Testis (tissue), 3 donors: ENCODE results near the gene UTF1. TPM values are rescaled to one million over a fixed set of nuclear protein-coding genes. Genes with fewer than 3 reads are reported as not detected.

Source experiments
- DNase-seq: peaks from one replicate; pipeline ENCODE4 v3.0.0-alpha.2; 2019
- H3K27ac ChIP-seq, 2 donors: fragments of 200-600 bp; sonication (generic); one replicate each; pipeline ENCODE4 v1.5.1; 2019
- H3K27me3 ChIP-seq: fragments of 200-600 bp; sonication (generic); one replicate; pipeline ENCODE4 v1.5.1; 2019
- H3K36me3 ChIP-seq: fragments of 200-600 bp; sonication (generic); one replicate; pipeline ENCODE4 v1.5.1; 2017; ENCODE audit warnings: low read depth; ENCODE audit errors: missing control alignments
- H3K4me1 ChIP-seq: fragments of 200-600 bp; sonication (generic); one replicate; pipeline ENCODE4 v1.5.1; 2019
- H3K4me3 ChIP-seq, 2 donors: fragments of 200-600 bp; sonication (generic); one replicate each; pipeline ENCODE4 v1.5.1; 2017 to 2019
- H3K9me3 ChIP-seq: fragments of 200-600 bp; sonication (generic); one replicate; pipeline ENCODE4 v1.5.1; 2017
- POLR2A ChIP-seq: fragments of 450-650 bp; IDR thresholded peaks from one replicate; pipeline ENCODE4 v1.6.1; 2017; ENCODE audit warnings: antibody characterized with exemption, mild to moderate bottlenecking, moderate library complexity
- WGBS, 2 donors: methylation state at CpG; one replicate each; pipeline ENCODE4 v1.1.5; 2018; 5-methylcytosine and 5-hydroxymethylcytosine counted together
- intact Hi-C: fragments of 100-400 bp; cut with DNase I; formaldehyde crosslinking; loops from one replicate; pipeline ENCODE4 v1.15.1; 2023; ENCODE audit warnings: low total_unique reads
- polyA plus RNA-seq: library from polyadenylated mRNA; stranded (reverse); fragments of 350-450 nt; fragmentation: Illumina TruSeq; extraction: RNeasy Lipid Tissue Mini Kit (QIAGEN cat#74804); gene quantifications from one replicate; pipeline ENCODE4 v1.2.3, GENCODE V29; 2014; ENCODE audit warnings: low read depth, low replicate concordance; ENCODE audit not compliant: insufficient read depth
- total RNA-seq, 2 donors: library from RNA; depleted of rRNA; stranded (reverse); fragments of >200 nt; gene quantifications; one replicate each; pipeline ENCODE4 v1.2.3, GENCODE V29; 2016
- TF ChIP-seq, protein P1 (sequence below), 3 experiments: fragments of 450-650 bp in 2 of 3; fragments of 200-600 bp in 1 of 3; sonication (generic) in 1 of 3; IDR thresholded peaks; one replicate each; pipeline ENCODE4 v1.5.1; 2016 to 2019; ENCODE audit warnings: antibody characterized with exemption in 3 of 3, mild to moderate bottlenecking in 2 of 3, moderate library complexity in 1 of 3

Gene UTF1
- total and polyA plus RNA-seq, 3 donors from 2014 or later, result 5.3 to 18.6 (median 17.2) TPM

DNA sequence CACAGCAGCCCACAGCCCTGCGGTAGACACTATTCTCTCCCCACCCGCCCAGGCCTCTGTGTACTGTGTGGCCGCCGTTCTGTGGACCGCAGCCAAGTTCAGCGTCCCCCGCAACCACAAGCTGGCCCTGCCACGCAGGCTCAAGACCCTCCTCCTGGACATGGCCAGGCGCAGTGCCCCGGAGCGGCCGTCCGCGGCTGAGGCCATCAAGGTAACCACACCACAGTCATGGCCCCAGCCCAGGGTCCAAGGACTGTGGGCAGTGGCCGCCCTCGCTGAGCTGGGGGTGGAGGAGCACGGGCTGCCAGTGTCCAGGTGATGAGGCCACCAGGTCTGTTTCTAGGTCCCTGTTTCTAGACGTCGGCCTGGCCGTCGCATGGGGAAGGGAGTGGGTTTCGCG, 34.4 kb upstream of the UTF1 start:
- WGBS, 2 donors, result 93 to 97% methylated on average over 7 to 23 of the region's 23 CpGs
- no peaks in the 10 kb centered on the region for H3K36me3 ChIP-seq
- no peaks in the 10 kb centered on the region for H3K4me1 ChIP-seq
- no peak for DNase-seq
- intact Hi-C loops, result no loop called here
- H3K9me3 ChIP-seq, result no peaks in the 10 kb centered on the region
- H3K27ac ChIP-seq, result no peak overlapping the region
- no peaks in the 10 kb centered on the region for H3K27me3 ChIP-seq
- no peak overlapping the region for H3K4me3 ChIP-seq
- TF ChIP-seq, protein P1, sequence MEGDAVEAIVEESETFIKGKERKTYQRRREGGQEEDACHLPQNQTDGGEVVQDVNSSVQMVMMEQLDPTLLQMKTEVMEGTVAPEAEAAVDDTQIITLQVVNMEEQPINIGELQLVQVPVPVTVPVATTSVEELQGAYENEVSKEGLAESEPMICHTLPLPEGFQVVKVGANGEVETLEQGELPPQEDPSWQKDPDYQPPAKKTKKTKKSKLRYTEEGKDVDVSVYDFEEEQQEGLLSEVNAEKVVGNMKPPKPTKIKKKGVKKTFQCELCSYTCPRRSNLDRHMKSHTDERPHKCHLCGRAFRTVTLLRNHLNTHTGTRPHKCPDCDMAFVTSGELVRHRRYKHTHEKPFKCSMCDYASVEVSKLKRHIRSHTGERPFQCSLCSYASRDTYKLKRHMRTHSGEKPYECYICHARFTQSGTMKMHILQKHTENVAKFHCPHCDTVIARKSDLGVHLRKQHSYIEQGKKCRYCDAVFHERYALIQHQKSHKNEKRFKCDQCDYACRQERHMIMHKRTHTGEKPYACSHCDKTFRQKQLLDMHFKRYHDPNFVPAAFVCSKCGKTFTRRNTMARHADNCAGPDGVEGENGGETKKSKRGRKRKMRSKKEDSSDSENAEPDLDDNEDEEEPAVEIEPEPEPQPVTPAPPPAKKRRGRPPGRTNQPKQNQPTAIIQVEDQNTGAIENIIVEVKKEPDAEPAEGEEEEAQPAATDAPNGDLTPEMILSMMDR (IDR thresholded peaks at IDR 0.05), result no peak
- no peak for TF ChIP-seq POLR2A

DNA sequence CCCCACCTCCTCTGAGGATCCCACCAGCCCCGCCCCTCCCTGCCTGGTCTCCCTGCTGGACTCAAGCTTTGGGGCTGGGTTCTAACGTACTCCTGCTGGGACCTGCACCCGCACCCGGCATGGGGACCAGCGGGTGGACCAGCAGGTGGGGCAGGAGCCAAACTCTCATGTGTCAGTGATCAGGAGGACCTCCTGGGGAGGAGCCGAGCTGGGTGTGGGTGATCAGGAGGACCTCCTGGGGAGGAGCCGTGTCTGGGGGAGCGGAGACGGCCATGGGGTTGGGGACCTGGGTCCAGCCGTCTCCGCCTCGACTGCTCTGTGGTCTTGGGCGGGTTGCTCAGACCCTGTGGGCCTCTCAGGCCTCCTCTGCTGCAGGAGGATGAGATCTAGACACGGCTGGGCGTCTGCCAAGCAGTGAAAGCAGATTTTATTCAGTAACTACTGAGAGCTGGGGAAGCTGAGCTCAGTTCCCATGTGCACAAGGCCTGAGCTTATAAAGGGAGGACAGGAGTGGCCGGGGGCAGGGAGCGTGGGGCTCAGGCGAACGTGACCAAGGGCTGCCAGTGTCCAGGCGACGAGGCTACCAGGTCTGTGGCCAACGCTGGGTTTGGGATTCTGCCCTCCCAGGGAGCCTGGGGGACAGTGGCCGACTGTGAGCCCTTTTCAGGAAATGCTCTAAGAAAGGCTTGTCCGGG, 33.6 kb upstream of the UTF1 start:
- Histone ChIP-seq H3K4me3 (no peak overlapping the region), H3K36me3 (no peaks in the 10 kb centered on the region), H3K4me1 (no peaks in the 10 kb centered on the region), H3K9me3 (no peaks in the 10 kb centered on the region), H3K27me3 (no peaks in the 10 kb centered on the region), H3K27ac (no peak overlapping the region)
- intact Hi-C loops, result no loop called here
- DNase-seq, result no peak
- no peak for TF ChIP-seq POLR2A
- TF ChIP-seq, protein P1 (IDR thresholded peaks at IDR 0.05), result no peak
- WGBS, 2 donors, result 87 to 90% methylated on average over 17 to 24 of the region's 24 CpGs

DNA sequence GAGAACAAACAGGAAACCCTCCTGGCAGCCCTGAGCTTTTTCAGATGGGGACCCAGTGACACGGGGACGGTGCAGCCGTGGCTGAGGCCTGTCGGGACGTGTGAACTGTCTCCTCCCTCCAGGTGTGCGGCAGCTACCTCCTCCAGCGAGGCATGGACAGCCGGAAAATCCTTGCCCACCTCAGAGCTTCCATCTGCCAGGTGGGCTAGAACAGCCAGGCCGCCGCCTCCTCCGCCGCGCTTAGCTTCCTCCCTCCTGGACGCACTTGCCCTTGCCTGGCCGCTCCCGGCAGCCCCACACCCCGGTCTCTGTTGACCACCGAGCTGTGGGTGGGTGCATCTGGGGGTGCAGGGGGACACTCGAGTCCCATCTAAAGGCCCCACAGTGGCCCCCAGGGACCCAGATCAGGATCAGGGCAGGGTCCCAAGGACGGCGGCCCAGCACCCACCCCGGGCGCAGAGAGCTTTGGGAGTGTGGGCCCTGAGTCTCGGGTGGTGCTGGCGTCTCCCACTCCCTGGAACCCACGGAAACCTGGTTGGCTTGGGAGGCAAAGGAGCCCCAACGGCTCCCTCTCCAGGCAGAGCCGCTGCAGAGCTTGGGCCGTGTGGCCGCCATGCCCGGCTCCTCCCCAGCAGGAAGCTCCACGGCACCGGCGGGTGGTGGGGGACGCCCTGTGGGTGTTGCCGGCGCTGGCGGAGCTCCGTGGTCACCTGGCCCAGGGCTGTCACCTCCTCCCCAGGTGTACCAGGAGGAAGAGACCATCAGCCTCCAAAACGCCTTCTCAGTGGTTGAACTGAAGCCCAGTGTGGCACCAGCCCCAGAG, 32.9 kb upstream of the UTF1 start:
- H3K27me3 ChIP-seq, result no peaks in the 10 kb centered on the region
- no peaks in the 10 kb centered on the region for H3K36me3 ChIP-seq
- H3K4me3 ChIP-seq, result no peak overlapping the region
- TF ChIP-seq, protein P1 (IDR thresholded peaks at IDR 0.05), result no peak
- TF ChIP-seq POLR2A, result no peak
- no peak overlapping the region for H3K27ac ChIP-seq
- H3K4me1 ChIP-seq, result no peaks in the 10 kb centered on the region
- 90 to 100% methylated on average over 1 to 40 of the region's 40 CpGs for WGBS, 2 donors
- H3K9me3 ChIP-seq, result no peaks in the 10 kb centered on the region
- DNase-seq, result no peak
- intact Hi-C loops, result no loop called here

DNA sequence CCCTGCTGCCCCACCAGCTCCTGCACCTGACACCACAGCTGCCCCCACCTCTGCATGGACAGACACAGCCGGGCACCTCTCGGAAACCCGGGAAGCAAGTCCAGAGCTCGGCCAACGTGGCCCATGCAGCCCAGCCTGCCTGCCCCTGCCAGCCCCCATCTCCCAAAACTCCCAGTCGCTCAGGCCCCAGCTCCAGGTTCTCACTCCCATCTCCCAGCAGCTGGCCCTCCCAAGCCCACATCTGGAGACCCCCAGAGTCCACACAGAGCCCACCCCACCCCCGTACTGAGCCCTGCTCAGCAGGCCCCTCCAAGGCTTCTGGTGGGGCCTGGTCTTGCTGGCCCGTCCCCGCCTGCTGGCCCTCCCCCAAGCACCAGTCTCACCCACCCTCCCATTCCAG, 32.2 kb upstream of the UTF1 start:
- intact Hi-C loops, result no loop called here
- H3K36me3 ChIP-seq, result no peaks in the 10 kb centered on the region
- H3K9me3 ChIP-seq, result no peaks in the 10 kb centered on the region
- WGBS, 2 donors, result 87 to 93% methylated on average over 4 to 9 of the region's 9 CpGs
- no peak overlapping the region for H3K27ac ChIP-seq
- H3K27me3 ChIP-seq, result no peaks in the 10 kb centered on the region
- DNase-seq, result no peak
- H3K4me3 ChIP-seq, result no peak overlapping the region
- TF ChIP-seq, protein P1 (IDR thresholded peaks at IDR 0.05), result no peak
- no peak for TF ChIP-seq POLR2A
- no peaks in the 10 kb centered on the region for H3K4me1 ChIP-seq
